Ramos (cell line): Measurements from ENCODE around the gene SPART.
"Not testable (repeated sequence)": the region's sequence is repeated elsewhere in the genome, so short reads cannot be mapped to it uniquely, and the experiment has no call there.

Source experiments
- in situ Hi-C: fragments of 300-500 bp; cut with MboI; formaldehyde crosslinking; loops from one replicate; pipeline ENCODE4 v1.14.3; 2022; ENCODE audit warnings: low sequenced_read_pairs; ENCODE audit not compliant: unreplicated experiment

SPART gene

DNA sequence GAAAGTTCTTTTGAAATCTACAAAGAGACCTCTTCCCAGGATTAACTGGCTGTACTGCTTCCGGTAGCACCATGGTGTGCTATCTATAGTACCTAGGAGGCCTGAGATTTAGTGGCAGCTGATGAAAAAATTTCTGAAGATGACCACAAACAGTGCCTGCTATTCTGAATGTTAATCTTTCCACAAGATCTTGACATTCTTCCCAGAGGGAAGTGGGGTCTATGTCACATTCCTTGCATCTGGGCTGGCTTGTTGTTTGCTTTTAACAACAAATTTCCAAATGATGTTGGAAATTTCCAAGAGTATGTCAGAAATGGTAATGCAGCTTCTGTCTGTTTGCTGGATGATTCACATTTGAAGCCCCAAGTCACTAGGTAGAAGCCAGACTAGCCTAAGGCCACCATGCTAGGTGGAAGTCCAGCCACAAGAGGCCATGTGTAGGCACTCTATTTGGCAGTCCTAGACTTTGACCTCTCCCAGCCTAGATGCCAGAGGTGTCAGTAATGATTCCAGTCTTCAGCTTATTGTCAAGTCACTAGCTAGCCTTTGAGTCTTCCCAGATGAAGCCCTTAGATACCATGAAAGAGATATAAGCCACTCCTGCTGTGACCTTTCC, 22.1 kb downstream of the SPART start:
- in situ Hi-C loops, result no loop called here

DNA sequence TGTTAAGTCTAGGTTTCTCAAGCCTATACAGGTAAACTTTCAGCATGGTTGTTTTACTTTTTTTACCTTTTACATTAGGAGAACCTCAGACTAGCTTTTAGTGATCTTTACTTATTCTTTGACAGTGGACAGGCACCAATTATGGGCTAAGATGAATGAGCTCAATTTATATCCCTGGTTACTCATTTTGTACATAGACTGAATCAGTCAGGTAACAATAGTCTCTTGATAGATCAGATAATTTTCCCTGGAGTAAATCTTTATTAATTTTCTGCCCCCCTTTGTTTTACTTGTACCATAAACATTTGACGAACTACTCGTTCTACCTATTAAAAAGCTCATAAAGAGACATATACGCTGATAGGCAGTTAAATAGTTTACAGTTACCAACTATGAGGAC, 22.8 kb downstream of the SPART start:
- in situ Hi-C loops, result no loop called here

DNA sequence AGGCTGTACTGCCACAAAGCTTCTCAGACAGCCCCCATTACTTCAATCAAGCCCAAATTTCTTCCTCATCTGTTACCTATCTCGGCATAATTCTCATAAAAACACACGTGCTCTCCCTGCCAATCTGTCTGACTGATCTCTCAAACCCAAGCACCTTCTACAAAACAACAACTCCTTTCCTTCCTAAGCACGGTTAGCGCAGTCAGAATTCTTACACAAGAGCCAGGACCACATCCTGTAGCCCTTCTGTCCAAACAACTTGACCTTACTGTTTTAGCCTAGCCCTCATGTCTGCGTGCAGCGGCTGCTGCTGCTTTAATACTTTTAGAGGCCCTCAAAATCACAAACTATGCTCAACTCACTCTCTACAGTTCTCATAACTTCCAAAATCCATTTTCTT, 26.4 kb downstream of the SPART start:
- in situ Hi-C loops, result not testable (repeated sequence)

DNA sequence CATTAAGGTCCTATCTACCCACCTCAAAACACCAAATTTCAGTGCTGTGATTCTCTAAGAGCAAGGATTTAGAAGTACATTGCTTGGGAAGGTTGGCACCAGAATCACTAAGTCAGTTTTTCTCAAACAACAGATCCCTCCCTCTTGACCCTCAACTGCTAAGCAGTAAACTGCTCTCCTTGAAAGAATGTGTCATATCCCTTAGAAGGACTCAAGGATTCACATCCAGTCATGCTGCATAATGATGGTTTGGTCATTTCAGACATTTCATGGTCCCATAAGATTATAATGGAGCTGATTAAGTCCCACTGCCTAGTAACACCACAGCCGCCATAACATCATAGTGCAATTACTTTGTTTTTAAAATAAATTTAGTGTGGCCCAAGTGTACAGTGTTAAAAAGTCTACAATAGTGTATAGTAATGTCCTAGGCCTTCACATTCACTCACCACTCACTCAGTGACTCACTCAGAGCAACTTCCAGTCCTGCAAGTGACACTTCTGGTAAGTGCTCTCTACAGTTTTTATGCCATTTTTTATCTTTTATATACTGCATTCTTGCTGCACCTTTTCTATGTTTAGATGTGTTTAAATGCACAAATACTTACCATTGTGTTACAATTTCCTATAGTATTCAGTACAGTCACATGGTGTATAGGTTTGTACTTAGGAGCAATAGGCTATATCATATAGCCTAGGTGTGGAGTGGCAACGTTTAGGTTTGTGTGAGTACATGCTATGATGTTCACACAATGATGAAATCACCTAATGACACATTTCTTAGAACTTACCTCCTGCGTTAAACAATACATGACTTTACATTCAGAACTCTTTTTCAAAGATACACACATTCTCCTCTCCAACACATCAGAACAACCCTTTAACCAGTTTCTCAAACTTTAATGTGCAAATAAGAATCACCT, 32.9 kb downstream of the SPART start:
- in situ Hi-C loops, result no loop called here

- in situ Hi-C loops, result no loop called here
These were observed 35.6 kb downstream of the SPART start for GRCh38 chr13:36310417-36311108.

GRCh38 chr13:36302289-36302688, 43.9 kb downstream of the SPART start:
- in situ Hi-C loops, result no loop called here

DNA sequence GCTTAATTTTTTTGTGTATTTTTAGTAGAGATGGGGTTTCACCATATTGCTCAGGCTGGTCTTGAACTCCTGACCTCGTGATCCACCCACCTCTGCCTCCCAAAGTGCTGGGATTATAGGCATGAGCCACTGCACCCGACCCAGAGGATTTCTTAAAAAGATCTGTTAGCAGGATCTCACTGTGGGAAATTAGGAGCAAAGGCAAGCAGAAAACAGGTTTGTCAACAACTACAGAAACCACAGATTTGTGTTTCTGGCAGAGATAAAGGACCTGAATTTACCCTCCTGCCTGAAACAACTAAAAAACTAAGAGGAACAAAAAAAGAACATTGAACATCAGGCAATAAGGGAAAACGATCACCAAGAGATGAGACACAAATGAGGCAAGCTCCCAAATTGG, 46.7 kb downstream of the SPART start:
- in situ Hi-C loops, result not testable (repeated sequence)

- in situ Hi-C loops, result no loop called here
These were observed 47.6 kb downstream of the SPART start for GRCh38 chr13:36298535-36299068.

GRCh38 chr13:36297366-36298338, 48.5 kb downstream of the SPART start, which contains the start of gene CCDC169:
TSS of gene CCDC169 (minus strand) at chr13:36297814. CDS start at chr13:36297719, 95 bp downstream.
- in situ Hi-C loops, result no loop called here

GRCh38 chr13:36294096-36294495, 52.1 kb downstream of the SPART start:
- in situ Hi-C loops, result no loop called here

DNA sequence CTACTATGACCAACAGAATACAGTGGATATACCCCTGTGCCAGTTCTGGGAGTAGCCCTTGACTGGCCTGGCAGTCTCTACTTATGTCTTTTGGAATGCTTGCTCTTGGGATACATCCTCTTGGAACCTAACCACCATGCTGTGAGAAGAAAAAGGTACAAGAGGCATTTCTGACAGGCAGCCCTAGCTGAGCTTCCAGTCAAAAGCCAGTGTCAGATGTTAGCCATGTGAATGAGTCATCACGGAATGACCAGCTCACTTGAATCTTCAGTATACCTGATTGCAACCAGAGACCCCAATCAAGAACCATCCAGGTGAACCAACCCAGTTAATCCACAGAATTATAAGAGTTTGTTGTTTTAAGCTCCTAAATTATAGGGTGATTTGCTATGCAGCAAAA, 52.7 kb downstream of the SPART start:
- in situ Hi-C loops, result no loop called here

DNA sequence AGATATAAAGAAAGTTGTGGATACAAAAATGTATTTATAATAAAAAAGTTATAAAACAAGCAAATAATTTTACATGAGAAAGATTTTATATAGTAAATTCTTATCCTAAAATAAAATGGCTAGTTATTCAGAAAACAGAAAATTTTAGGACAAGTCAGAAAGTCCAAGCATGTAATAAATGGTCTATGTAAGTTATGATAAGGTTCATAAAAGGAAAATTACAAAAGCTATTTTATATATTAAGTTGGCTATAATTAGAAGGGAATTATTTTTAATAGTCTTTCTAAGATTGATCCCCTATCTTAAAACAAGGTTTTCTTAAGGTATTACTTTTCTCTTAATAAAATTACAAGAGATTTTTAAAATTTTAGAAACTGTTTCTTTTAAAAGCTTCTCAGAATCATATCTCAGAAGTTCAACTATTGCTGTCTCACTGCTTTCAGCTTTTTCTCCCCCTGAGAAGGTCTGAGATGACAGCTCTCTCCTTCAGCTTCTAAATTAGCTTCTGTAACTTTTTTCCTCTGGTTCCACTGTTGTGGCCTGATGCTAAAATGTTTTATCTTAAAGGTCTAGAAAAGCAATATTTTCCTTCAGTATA, 57.3 kb downstream of the SPART start:
- in situ Hi-C loops, result no loop called here

- in situ Hi-C loops, result no loop called here
These were observed 60.2 kb downstream of the SPART start for GRCh38 chr13:36286006-36286405.

GRCh38 chr13:36282821-36283432, 63.3 kb downstream of the SPART start:
- in situ Hi-C loops, result no loop called here

DNA sequence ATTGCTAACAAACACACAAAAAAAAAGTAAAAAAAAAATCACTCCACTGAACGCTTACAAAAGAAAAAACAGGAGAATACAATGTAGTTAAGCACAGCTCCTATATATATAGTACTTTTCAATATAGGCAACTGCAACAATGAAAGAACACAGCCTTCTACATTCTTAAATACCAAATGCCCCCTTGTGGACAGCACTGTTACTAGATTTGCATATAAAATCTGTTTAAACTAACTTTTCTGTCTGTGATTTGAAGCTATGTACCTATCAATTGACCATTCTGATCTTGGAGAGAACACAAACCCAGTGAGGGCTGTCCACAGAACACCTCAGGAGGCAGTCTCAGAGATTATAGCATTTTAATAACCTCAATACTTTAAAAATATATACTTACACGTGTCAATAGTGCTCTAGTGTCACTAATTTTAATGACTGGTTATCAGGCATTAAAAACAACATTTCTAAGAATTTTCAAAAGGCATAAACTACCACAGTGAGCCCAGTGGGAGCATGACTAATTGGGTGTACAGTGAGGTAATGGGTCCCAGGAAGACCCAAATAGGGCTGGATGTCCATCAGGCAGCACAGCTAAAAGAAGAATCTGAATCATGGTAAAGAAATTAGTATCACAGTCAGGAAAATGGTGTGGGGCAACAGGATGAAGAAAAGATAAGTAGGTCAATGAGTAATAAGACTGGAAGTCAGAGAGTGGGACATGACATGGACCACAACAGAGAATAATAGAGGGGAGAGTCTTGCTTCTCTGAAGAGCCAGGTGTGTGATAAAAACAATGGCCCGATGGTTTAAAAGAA, 70.8 kb downstream of the SPART start:
- in situ Hi-C loops, result no loop called here

GRCh38 chr13:36273431-36273830, 72.8 kb downstream of the SPART start:
- in situ Hi-C loops, result loop anchor here (25.0 kb wide), 1 partner anchor 286 kb away; no protein-coding TSS in a partner anchor

- in situ Hi-C loops, result loop anchor here (25.0 kb wide), 1 partner anchor 275 kb away; no protein-coding TSS in a partner anchor
These were observed 84.2 kb downstream of the SPART start for GRCh38 chr13:36261976-36262375.

DNA sequence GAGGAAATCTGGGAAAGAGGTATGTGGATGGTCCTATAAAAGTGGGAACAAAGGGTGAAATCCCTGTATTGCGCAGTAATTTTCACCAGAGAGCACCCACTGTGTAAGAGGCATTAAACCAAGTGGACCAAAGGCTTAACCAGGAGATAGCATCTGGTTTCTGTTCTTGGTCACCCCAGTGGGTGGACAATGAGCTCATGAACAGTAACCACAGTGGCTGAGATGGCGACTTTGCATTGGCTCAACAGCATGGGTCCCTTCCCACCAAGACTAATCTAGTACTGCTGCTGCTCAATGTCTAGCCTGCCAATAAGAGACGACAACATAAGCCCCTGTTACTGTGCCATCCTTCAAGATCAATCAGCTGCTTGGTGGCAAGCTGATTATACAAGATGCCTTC, 85.2 kb downstream of the SPART start:
- in situ Hi-C loops, result loop anchor here (25.0 kb wide), 1 partner anchor 274 kb away; no protein-coding TSS in a partner anchor
